ENCODE data around the gene TMBIM4.

The TMBIM4 gene

GRCh38 chr12:66090157-66090556, 79.6 kb downstream of the TMBIM4 start:
- DNase-seq (ENCODE audit: low spot score): no peak

DNA sequence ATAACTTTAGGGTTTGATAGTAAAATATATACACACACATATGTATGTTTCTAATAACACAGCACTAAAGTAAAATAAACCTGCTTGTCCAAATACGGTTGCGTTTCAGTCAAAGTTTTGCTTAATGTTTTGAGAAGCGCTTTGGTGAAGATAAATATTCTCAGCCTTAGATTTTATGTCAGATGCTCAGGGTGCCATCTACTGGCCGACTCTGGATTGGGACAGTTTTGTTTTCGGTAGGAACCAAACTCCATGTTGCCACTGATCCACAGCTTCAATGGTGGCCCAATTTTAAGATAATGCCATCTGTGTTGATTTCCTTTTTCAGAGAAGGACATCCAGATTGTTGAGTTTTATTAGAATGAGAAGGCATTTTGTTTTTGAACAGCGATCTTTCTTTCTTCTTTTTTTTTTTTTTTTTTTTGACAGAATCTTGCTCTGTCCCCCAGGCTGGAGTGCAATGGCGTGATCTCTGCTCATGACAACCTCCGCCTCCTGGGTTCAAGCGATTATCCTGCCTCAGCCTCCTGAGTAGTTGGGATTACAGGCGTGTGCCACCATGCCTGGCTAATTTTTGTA, 82.3 kb downstream of the TMBIM4 start:
- peak; percentile 75 for DNase-seq (ENCODE audit: low spot score)

DNA sequence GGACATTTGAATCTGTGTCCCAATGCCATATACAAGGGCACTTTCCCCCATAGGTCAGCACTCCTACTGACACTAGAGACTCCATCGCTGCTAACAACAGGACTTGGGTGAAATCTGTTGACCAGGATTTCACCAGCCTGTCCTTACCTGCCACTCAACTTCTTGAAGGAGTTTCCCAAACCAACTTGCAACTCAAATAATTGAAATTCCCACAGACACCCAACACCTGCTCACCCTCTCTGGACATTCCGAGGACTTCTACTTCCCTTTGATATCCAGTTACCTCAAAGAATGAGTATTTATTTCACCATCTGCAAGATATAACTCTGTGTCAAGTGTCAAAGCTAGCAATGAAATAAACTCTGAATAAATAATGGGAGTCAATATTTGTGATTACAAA, 83.8 kb downstream of the TMBIM4 start:
- no peak for DNase-seq (ENCODE audit: low spot score)
